Measurements from ENCODE around the gene RIMS1.
"Not testable (repeated sequence)": the region's sequence is repeated elsewhere in the genome, so short reads cannot be mapped to it uniquely, and the experiment has no call there.

RIMS1 gene

GRCh38 chr6:71979911-71980310, 93.6 kb downstream of the RIMS1 start:
- no peak for DNase-seq

DNA sequence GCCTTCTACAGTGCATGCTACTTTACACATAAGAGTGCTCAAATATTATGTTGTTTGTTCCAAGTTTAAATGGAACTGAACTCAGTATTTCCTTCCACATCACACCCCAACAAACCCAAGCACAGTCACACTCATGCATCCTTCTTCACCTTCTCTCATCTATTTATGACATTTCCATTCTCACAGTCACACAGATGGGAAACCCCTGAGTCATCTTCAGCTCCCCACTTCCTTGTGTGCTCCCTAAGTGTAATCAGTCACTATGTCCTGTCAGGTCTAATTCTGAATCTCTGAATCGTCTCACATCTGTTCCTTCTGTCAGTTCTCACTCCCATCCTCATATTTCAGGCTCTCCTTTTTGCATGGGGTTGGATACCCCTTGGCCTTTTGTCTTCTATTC, 96.0 kb downstream of the RIMS1 start:
- DNase-seq = no peak

DNA sequence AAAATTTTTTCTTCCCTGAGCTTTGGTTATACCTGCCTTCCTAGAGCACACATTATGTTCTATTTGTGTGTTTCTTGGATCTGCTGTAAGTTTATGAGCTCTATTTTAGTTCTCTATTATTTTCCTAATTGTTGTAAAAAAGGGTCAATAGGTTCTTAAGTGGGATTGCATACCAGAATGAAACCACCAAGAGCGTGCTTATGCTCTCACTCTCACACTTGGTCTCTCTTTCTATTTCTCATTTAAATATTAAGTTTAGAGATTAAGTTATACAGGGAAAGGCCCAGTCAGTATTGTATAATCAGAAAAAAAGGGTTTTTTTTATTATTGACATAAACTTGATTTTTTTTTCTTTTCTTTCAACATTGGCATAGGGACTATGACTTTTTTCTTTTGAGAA, 96.8 kb downstream of the RIMS1 start:
- DNase-seq = no peak

GRCh38 chr6:71994705-71995271, 108.4 kb downstream of the RIMS1 start:
- DNase-seq = no peak

DNA sequence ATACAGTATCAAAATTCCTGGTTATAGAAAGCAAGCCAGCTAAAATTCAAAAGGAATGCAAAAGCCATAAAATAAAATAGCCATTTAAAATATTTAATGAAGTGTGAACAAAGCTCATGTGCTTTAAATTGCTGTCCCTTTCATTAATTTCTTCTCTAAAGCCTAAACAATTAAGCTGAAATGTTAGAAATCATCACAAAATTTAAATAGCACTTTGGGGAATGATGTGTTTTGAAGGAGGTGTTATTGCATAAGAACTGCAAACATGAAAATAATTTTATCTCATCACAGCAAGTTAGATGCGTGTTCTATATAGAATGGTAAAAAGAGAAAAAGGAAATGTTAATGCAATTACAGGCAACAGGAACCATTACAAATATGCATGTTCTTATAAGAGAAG, 111.0 kb downstream of the RIMS1 start:
- DNase-seq = no peak

GRCh38 chr6:72002415-72002814, 116.1 kb downstream of the RIMS1 start:
- no peak for DNase-seq

GRCh38 chr6:72006591-72006990, 120.2 kb downstream of the RIMS1 start:
- DNase-seq = not testable (repeated sequence)

- DNase-seq = no peak
Observed at GRCh38 chr6:72022830-72023229, 136.5 kb downstream of the RIMS1 start.

DNA sequence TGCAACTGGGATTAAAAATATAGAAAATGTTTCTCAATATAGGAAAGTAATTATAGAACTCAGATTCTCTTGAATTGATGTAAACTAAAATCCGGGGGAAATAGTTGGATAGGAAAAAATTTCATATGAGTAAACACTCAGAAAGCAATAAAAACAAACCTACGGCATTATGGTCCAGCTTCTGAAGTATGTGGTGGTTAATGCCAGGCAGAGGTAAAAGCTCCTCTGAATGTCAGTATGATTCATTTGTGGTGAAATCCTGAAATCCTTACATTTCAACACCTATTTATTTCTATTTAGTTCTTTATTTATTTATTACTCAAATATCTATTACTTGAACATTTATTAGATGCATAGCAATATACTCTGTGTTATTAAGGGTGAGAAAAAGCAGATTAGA, 145.1 kb downstream of the RIMS1 start:
- DNase-seq = no peak

DNA sequence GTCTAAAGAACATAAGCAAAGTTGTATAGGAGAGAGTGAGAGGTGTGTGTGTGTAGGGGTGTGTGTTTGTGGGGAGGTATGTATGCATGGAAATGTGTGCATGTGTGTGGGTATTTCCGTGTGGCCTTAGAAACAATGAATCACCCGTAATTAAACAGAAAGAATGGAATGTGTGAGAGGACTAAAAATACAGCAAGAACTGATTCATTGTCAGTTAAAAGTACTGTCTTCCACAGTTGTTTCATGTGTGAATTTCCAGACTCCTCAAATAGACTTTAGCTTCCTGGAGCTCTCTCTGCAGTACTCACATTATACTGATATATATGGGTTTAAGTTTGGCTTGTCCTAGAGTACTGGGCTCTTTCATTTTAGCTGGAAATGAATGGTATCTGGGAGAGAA, 145.7 kb downstream of the RIMS1 start:
- DNase-seq = no peak

GRCh38 chr6:72035486-72035885, 149.1 kb downstream of the RIMS1 start:
- no peak for DNase-seq

DNA sequence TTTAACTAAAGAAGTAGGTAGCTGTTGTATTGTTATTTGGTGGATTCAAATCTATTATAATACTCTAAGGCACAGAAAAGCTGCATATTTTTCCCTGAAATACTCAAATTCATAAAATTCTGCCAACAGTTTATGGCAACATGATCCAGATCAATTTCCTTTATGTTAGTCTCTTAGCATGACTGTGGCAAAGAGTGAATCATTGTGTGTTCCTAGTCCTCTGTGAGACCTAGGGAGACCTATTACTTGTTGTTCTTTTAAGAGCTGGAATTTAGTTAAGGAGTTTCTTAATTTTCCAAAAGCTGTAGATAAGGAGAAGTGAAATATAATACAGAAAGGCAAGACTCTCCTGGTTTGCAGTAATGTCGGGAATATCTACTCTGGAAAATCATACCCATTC, 149.6 kb downstream of the RIMS1 start:
- DNase-seq = no peak

DNA sequence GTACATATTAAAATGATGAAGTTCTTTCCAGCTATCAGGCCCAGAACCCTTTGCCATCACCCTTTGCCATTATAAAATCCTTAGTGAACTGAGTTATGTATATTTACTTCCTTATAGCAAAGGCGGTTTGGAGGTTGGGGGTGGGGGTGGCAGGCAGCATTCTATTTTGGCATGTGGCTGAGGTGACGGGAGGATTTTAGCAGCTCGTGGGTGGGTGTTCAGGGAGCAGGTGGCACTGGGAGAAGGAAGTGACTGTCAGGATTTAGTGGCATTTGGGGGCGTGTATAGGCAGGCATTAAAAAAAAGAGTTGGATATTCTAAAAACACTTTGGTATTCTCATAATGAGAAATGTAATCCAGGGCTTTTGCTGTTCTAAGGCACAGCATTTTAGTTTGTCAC, 150.7 kb downstream of the RIMS1 start:
- DNase-seq = no peak

DNA sequence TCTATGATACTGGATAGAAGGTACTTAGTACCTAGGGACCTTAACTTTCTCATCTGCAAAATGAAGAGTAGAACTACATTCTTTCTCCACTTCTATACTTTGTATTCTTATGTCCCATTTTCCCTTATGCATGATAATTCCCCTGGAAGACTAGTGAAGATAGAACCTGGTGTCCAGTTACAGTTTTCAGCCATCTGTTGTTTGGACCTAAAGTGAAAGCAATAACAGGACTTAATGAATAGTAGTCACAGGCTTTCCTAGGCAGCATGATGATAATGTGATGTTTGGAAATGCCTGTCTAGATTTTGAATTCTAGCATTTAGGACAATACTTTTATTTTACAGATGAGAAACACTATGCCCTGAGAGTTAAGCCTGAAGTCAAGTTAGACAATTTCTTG, 153.8 kb downstream of the RIMS1 start:
- DNase-seq = no peak

GRCh38 chr6:72042088-72042487, 155.7 kb downstream of the RIMS1 start:
- no peak for DNase-seq

DNA sequence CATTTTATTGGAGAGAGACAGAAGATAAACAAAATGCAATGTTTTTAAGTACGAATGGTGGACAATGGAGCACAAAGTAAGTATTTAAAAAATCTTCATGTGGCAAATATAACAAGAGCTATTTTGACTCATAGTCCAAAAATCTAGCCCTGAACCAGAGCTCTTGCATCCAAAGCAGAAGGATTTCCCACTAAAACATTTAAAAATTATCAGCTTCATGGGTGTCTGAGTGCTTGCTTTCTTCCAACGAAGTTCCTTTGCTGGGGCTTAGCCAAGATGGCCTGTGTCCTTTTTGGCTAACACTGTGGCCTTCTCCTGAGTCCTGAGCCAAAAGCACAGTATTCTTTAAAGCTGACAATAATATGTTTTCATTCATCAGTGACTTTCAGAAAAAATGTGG, 161.7 kb downstream of the RIMS1 start:
- no peak for DNase-seq

- DNase-seq = no peak
Observed at GRCh38 chr6:72049376-72049775, 163.0 kb downstream of the RIMS1 start.

- DNase-seq = no peak
Observed at GRCh38 chr6:72061286-72061685, 174.9 kb downstream of the RIMS1 start.

DNA sequence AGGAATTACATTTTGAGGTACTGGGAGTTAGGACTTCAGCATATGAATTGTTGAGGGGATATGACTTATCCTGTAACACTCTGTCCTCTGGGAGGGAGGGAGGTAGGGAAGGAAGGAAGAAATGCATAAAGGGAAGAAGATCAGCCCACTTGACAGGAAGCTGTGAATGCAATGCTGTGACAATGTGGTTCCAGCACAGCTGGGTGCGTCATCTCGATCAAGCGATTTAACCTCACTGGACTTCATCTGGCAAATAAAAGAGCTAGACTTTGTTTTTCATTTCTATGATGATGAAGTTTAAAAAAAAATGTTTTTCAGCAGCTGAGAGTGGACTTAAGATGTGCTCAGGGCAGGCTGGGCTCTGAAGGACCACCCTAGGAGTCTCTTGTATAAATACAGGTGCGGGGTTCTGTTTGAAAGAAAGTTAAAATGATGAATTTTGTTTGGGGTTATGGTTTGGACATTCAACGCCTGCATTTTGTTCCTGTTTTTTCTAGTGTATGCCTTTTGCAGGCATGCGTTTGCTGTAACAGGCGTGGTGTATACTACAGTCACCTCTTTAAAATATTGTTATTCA, 178.1 kb downstream of the RIMS1 start:
- DNase-seq = no peak

DNA sequence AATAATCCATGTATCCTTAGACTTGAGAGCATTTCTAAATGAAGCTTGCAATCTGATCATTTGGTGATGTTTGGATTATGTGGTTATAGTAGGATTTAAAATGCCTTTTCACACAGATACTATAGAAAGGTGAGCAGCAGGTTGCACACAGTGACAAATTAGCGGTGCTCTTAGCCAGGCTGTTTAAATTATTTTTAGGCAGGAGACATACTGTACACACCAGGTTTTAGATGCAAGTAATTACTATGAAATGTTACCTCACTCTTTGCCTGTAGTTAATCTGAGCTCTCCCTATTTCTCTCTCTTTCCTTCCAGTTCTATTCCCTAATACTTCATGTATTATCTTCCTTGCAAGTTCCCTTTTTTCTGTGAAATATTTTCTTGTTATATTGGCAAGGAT, 191.7 kb downstream of the RIMS1 start:
- DNase-seq = no peak

DNA sequence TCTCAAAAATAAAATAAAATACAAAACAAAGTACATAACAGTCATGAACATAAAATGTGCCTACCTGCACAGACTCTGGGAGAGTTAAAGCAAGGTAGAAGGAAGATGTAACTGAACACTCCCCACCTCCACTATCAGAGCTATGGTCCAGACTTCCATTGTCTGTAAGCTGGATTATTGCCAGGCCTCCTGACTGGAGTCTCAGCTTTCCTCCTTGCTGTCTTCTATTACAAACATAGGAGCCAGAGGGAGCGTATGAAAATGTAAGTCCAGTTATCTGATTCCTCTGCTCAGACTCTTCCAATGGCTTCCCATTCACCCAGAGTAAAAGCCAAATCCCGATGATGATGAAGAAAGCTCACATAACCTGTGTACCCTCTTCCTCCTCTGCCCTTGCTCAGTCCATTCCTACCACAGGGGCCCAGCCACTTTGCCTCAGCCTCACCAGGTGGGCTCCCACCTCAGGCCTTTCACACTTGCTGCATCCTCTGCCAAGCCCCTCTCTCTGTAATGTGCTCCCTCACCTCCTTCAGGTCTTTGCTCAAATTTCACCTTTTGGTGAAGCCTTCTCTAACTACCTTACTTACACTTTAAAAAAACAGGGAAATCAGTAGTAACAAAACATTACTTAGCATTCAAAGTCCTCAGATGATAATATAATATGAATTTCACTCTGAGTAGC, 194.1 kb downstream of the RIMS1 start:
- DNase-seq = no peak

DNA sequence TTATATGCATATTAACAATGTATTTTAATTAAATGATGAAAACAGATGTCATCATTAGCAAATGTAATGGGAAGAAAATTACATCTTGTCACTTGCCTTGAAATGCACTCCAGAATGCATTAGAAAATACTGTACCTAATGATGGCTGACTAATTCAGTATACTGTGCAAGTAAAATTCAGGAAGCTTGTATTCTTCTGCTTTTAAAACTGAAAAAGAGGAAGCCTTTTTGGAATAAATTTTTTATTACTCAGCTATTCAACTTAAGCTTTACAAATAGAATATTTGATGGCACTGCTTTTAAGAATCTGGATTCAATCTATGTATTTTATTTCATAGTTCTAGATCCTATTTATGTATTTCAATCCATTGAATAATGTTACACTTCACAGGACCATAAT, 195.5 kb downstream of the RIMS1 start:
- no peak for DNase-seq

GRCh38 chr6:72083976-72084375, 197.6 kb downstream of the RIMS1 start:
- no peak for DNase-seq

DNA sequence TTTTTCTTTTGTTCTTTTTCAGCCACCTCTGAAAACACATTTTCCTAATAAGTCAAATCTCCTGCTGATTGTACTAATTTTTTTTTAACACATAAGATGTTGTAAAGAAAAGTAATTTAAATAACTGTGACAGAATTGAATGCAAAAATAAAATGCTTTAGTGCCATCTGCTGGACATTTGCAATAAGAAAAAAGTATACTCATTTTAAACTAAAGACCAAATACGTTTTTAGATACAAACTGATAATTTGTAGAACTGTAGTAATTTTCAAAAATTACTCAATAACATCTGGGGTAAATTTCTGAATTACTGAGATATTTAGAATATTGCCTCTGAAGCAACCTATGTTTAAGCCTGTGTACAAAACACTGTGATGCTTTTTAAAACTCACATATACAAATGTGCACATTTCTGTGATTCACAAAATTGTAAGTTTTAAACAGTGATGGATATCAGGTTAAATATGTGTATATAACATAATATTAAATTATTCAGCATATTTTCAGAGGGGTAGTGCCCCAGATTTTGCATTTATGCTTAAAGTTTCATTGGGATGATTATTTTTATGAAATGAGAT, 198.7 kb downstream of the RIMS1 start:
- DNase-seq = no peak

GRCh38 chr6:72094506-72094905, 208.2 kb downstream of the RIMS1 start:
- DNase-seq = no peak

Measured in CD4-positive, alpha-beta T cell treated with Interleukin-12 subunit alpha and Interleukin-12 subunit beta, for 1 hour (primary cell).